BE2C (cell line): ENCODE results near the gene PP2D1. TPM values are rescaled to one million over a fixed set of nuclear protein-coding genes. Genes with fewer than 3 reads are reported as not detected.

Experiments used
- DNase-seq: peaks from one replicate; pipeline ENCODE4 v3.0.0-alpha.2; 2020
- H3K27me3 ChIP-seq: fragments of 250-450 bp; sonication (Bioruptor Pico); 2 replicates; pipeline ENCODE4 v1.5.1; 2020; ENCODE audit warnings: mild to moderate bottlenecking
- H3K36me3 ChIP-seq: fragments of 250-450 bp; sonication (Bioruptor Pico); 2 replicates; pipeline ENCODE4 v1.5.1; 2020; ENCODE audit warnings: mild to moderate bottlenecking
- H3K4me1 ChIP-seq: fragments of 250-450 bp; sonication (Bioruptor Pico); 2 replicates; pipeline ENCODE4 v1.5.1; 2020
- H3K4me3 ChIP-seq: 2 replicates; pipeline ENCODE4 v1.5.1; 2011; ENCODE audit warnings: low read depth, low read length
- H3K9me3 ChIP-seq: fragments of 250-450 bp; sonication (Bioruptor Pico); 2 replicates; pipeline ENCODE4 v1.5.1; 2020
- CTCF ChIP-seq: IDR thresholded peaks from 2 replicates; pipeline ENCODE4 v1.5.1; 2012; ENCODE audit warnings: mild to moderate bottlenecking, low read depth, low read length
- polyA plus RNA-seq: library from polyadenylated mRNA; unstranded; fragments of >200 nt; gene quantifications from one replicate; pipeline ENCODE4 v1.2.1, GENCODE V29; 2012; ENCODE audit warnings: low read depth, missing spikeins; ENCODE audit not compliant: insufficient read length, insufficient read depth

The PP2D1 gene
- not detected for polyA plus RNA-seq

- Histone ChIP-seq H3K36me3 (no peaks in the 10 kb centered on the region), H3K4me1 (no peaks in the 10 kb centered on the region), H3K4me3 (no peak within 1 kb of the TSS), H3K9me3 (no peaks in the 10 kb centered on the region), H3K27me3 (no peaks in the 10 kb centered on the region)
- no peak for TF ChIP-seq CTCF
- DNase-seq: no peak
These were observed at the start of gene PP2D1 for GRCh38 chr3:20012164-20012563. TSS of gene PP2D1 (minus strand) at chr3:20012264. CDS start at chr3:20012072, 192 bp downstream.

- TF ChIP-seq CTCF: no peak
- Histone ChIP-seq H3K4me1 (no peaks in the 10 kb centered on the region; the same call in 1 of the 2 replicates), H3K36me3 (no peaks in the 10 kb centered on the region), H3K4me3 (no peak overlapping the region), H3K27me3 (no peaks in the 10 kb centered on the region), H3K9me3 (no peaks in the 10 kb centered on the region)
- DNase-seq: no peak
These were observed 49.1 kb upstream of the PP2D1 start for GRCh38 chr3:20060974-20061685.

GRCh38 chr3:20059929-20060328 lies 47.9 kb upstream of the PP2D1 start:
- no peaks in the 10 kb centered on the region for H3K27me3 ChIP-seq
- H3K4me1 ChIP-seq: no peaks in the 10 kb centered on the region; the same call in 1 of the 2 replicates
- no peak for TF ChIP-seq CTCF
- no peaks in the 10 kb centered on the region for H3K9me3 ChIP-seq
- no peak overlapping the region for H3K4me3 ChIP-seq
- no peak for DNase-seq
- H3K36me3 ChIP-seq: no peaks in the 10 kb centered on the region

GRCh38 chr3:20057612-20058180 lies 45.6 kb upstream of the PP2D1 start:
- no peak for DNase-seq
- Histone ChIP-seq H3K4me1 (no peaks in the 10 kb centered on the region; the same call in 1 of the 2 replicates), H3K36me3 (no peaks in the 10 kb centered on the region), H3K4me3 (no peak overlapping the region), H3K27me3 (no peaks in the 10 kb centered on the region), H3K9me3 (no peaks in the 10 kb centered on the region)
- no peak for TF ChIP-seq CTCF

DNA sequence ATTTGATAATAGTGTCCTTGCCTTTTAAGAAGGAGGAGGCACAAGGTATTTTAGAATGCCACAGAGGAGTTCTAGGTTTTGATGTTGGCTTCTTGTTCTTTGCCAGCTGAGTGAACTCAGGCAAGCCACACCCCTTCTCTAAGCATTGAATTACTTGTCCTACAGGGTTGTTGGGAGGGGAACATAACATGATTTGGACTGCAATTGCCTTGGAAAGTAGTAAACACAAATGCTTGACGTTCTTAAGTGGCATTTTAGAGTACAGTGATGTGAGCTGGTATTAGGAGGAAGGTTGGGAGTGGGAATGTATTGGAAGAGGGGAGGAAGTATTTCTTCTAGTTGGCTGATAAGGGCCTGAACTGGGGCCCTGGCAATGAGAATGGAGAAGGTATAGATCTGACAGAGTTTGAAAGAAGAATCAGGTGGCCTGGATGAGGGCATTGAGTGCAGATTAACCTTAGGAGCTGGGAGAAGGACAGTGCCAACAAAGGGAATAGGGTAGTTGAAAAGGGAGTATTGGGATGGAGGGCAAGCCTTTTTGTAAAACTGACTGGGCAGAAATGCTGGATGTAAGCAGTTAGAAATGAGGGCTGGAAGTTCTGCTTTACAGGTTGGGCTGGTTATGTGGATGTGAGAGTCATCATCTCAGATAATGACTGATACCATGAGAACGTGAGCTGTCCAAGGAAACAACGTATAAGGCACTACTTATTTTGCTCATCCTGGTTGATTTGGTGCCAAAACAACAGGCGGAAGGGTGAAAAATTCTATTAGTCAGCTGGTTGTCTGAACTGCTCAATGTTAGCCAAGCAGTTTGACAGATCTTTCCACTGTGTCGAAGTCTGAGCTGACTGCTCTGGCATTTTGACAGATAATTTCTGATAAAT lies 44.9 kb upstream of the PP2D1 start:
- Histone ChIP-seq H3K4me1 (no peaks in the 10 kb centered on the region; the same call in 1 of the 2 replicates), H3K27me3 (no peaks in the 10 kb centered on the region), H3K36me3 (no peaks in the 10 kb centered on the region), H3K9me3 (no peaks in the 10 kb centered on the region), H3K4me3 (no peak overlapping the region)
- DNase-seq: no peak
- TF ChIP-seq CTCF: no peak
